Measurements from ENCODE around the gene CTRB1.
"Not testable (repeated sequence)": the region's sequence is repeated elsewhere in the genome, so short reads cannot be mapped to it uniquely, and the experiment has no call there.

The CTRB1 gene

DNA sequence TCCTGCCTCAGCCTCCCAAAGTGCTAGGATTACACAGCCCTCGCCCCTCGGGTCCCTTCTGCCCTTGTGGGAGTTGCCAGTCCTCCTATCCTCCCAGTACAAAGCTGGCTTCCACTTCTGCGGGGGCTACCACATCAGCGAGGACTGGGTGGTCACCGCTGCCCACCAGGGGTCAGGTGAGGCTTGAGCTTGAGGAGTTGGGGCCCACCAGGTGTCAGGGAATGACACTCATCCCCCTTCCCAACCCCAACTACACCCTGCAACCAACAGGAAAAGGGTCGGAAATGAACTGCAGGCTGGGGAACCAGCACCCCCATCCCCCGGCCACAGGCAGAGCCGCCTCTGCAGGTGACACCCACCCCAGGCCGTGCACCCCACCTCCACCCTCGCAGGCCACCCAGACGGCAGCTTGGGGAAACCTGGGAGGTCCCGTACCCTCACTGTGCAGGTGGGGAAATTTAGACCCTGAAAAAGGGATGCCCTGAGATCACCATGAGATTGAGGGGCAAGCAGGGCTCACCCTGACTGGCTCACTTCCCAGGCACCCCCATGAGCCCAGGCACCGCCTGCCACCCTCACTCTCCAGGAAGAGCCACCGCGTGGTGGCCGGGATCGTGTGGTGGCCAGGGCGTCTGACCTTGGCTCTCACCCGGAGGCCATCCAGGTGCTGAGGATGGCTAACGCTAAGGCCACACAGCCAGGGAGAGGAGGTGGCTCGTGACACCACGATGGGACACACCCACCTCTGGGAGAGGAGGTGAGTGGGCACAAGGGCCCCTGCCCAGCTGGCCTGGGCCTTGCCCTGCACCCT, 8.0 kb downstream of the CTRB1 start:
- DNase-seq: no peak

- DNase-seq: no peak
Observed at GRCh38 chr16:75227361-75228142, 8.8 kb downstream of the CTRB1 start.

- DNase-seq: no peak
Observed at GRCh38 chr16:75228143-75228976, 9.6 kb downstream of the CTRB1 start.

- DNase-seq: no peak
Observed at GRCh38 chr16:75229172-75230031, 10.6 kb downstream of the CTRB1 start.

DNA sequence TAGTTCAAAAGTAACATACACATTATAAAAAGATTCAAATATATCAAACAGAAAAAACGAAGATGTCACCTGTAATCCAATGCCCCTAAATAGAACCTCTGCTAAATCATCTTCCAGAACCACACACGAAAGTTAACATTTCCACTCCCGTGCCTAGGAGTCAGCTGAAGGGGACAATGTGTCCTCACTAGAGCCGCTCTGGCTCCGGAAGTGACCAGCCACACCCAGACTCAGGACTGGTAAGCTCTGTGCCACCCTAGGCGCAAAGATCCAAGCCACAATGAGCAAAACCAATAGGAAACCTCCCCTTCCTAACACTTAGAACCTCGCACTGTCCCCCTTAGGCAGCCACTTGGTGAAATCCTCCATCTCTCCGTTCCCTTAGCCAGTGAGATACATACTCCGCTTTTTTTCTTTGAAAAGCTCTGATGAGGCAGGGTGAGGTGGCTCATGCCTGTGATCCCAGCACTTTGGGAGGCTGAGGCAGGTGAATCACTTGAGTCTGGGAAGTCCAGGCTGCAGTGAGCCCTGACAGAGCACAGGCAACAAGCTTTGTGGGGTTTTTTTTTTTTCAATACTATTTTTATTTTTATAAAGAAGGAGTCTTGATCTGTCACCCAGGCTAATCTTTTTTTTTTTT, 11.8 kb downstream of the CTRB1 start:
- DNase-seq: no peak

- no peak for DNase-seq
Observed at GRCh38 chr16:75231570-75231969, 12.8 kb downstream of the CTRB1 start.

GRCh38 chr16:75233611-75233938, 14.8 kb downstream of the CTRB1 start:
- DNase-seq: no peak

- DNase-seq: no peak
Observed at GRCh38 chr16:75234856-75235696, 16.3 kb downstream of the CTRB1 start.

GRCh38 chr16:75235721-75236193, 17.0 kb downstream of the CTRB1 start:
- no peak for DNase-seq

DNA sequence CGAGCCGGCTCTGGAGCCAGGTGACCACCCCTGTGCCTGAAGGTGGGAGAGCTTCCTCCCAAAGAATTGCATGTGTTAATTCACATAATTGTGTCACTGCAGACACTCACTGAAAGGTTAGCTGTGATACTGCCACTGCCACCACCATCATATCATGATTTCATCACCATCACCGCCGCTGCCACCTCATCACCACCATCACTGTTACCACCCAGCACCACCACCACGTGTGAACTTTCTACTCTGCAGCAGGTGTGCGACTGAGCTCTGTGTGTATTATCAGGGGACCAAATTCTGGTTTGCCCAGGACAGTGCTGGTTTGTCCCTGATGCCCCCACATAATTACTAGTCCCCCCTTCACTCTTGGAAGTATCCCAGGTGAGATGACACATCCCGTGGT, 17.4 kb downstream of the CTRB1 start:
- DNase-seq: no peak

DNA sequence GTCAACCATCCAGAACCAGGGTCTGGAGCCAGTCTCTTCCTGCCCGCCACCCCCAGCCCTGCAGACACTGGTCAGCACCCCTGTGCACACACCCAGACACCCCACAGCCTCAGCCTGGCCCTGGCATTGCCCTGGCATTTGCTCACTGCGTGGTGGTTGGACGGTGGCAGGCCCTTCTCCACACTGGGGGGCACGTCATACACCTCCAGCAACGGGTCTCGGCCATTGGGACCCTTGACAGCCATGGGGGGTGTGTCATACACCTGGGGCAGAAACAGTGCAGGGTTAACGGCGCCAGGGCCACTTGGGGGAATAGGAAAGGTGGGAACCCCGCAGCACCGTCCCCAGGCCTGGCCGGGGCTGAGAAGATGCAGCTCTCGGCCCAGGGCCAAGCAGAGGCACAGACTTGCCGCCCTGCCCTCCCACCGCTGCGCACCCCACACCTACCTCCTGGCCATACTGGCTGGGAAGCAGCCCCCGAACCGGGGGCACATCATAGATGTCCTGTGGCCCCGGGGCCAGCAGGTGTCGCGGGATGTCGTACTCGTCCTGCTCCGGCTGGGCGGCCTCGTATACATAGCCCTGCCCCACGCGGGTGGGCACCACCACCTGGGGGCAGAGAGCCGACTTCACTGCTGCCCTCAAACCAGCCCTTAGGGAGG, 18.1 kb downstream of the CTRB1 start:
- DNase-seq: no peak

DNA sequence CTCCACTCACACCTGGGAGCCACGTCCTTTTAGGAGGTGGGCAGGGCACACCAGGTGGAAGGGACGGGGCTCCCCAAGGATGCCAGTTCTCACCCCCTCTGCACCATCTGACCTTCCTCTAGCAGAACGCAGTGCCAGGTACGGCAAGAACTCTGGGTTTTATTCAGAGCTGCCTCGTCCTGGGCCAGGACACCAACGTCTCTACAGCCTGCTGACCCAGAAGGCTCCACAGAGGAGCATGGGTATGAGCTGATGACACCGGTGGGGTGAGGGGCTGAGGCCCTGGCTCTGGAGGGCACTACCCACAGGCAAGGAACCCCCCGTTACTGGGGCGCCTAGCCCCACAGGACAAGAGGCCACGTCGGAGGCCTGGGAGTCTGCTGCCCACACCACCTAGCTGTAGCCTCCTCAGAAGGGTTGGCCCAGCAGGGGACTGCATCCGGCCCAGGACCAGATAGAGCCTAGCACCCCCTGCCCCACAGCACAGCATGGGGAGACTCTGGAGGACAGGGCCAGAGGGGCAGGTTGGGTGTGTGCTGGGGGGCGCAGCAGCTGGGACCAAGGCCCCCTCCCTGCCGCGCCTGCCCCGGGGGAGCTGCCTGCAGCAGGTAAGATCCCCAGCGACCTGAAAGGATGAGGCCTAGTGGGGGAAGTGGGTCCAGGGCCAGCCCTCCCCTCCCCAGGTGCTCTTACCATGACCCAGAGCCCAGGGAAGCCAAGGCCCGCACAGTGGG, 18.8 kb downstream of the CTRB1 start:
- DNase-seq: no peak

GRCh38 chr16:75238132-75238852, 19.5 kb downstream of the CTRB1 start:
- DNase-seq: peak; percentile 93

DNA sequence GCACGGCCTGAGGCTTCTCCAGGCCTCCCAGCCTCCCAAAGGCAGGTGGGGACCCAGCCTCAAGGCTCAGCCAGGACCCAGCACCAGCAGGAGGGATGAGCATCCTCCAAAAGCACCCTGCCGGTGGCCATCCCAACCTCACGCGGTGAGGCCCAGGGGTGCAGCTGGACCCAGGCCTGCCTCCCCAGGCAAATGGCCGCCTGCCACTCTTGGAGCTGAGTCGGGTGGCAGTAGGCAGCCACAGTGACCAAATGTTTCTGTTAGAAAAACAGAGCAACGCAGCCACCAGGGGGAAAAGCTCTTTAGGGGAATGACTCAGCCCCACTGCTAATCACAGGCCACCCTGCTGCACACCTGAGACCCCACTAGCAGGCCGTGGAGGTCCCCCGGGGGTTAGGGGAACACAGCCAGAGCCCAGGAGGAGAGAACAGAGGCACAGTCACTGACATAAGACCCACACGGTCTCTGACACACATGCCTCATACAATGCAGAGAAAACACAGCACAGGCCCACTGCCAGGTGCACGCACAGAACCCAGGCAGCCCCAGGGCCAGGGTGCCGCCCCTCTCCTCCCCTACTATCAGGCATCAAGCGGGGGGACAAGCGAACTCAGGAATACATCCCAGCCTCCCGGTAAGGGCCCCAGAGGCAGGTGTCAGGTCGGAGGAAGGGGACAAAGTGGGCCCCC, 20.2 kb downstream of the CTRB1 start:
- DNase-seq: peak; percentile 64

- DNase-seq: no peak
Observed at GRCh38 chr16:75239542-75240122, 20.8 kb downstream of the CTRB1 start.

DNA sequence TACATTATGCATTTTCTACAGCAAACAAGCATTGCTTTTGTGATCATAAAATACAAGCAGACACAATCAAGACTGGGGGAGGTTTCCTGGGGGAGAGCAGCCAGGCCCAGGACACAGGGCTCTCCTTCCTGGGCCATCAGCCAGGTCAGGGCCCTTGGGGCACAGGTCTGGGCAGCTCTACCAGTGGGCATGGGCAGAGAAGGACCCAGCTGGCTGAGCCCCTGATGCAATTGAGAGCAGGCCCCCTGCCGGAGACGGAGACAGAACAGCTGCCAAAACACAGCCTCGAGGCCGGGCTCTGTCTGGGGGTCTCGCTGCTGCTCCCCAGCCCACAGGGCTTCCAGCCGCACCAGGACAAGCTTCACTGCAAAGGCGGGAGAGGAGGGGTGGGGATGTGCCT, 21.8 kb downstream of the CTRB1 start:
- not testable (repeated sequence) for DNase-seq

DNA sequence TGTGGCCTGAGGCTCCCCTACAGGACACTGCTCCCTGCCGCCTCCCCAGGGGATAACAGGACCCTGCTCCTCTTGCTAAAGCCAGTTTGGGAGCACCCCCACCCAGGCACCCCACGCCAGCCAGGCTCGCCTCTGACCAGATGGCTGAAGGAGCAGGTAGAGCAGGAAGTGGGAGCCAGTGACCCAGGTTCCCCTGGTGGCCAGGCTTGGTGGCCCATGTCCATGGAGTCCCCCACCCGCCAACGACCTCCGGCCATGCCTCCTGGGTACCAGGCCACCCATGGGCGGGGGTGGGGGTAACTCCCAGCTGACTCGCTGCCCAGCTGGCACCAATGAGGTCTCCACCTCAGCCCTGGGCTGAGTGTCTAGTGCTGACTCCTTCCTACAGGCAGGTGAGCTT, 22.6 kb downstream of the CTRB1 start:
- no peak for DNase-seq

- DNase-seq: no peak
Observed at GRCh38 chr16:75241955-75242354, 23.2 kb downstream of the CTRB1 start.
